HG02610 (cell line): ENCODE data around the gene ZNF76.
A peak's percentile ranks its signal among the peaks of the same experiment; 100 is the strongest.

ENCODE experiments used
- ATAC-seq: cut with Tn5 transposase; IDR thresholded peaks from one replicate; pipeline ENCODE4 v1.9.1; 2021; ENCODE audit warnings: mild to moderate bottlenecking, moderate library complexity; ENCODE audit not compliant: unreplicated experiment

Gene ZNF76

GRCh38 chr6:35259194-35259947 is at the start of gene ZNF76:
ZNF76 (plus strand) TSS chr6:35259735; CDS start chr6:35281152, 21,417 bp downstream.
- ATAC-seq = peak; percentile 89

- ATAC-seq = no peak
Measured at GRCh38 chr6:35213298-35213791, 46.2 kb upstream of the ZNF76 start.

- no peak for ATAC-seq
Measured at GRCh38 chr6:35213824-35214756, 45.4 kb upstream of the ZNF76 start, which contains the start of gene SCUBE3. SCUBE3 (plus strand) TSS chr6:35213956; CDS start chr6:35214419, 463 bp downstream.

- ATAC-seq = no peak
Measured at GRCh38 chr6:35214869-35215664, 44.5 kb upstream of the ZNF76 start.

- ATAC-seq = no peak
Measured at GRCh38 chr6:35215665-35216411, 43.7 kb upstream of the ZNF76 start.

- ATAC-seq = no peak
Measured at GRCh38 chr6:35216412-35216732, 43.2 kb upstream of the ZNF76 start.

GRCh38 chr6:35216851-35217811 is 42.4 kb upstream of the ZNF76 start:
- no peak for ATAC-seq

- ATAC-seq = no peak
Measured at GRCh38 chr6:35218021-35218420, 41.5 kb upstream of the ZNF76 start.

GRCh38 chr6:35218456-35218855 is 41.1 kb upstream of the ZNF76 start:
- ATAC-seq = no peak

- no peak for ATAC-seq
Measured at GRCh38 chr6:35219683-35220326, 39.7 kb upstream of the ZNF76 start.

GRCh38 chr6:35220711-35221110 is 38.8 kb upstream of the ZNF76 start:
- ATAC-seq = no peak

GRCh38 chr6:35223396-35223795 is 36.1 kb upstream of the ZNF76 start:
- no peak for ATAC-seq

- no peak for ATAC-seq
Measured at GRCh38 chr6:35224720-35225119, 34.8 kb upstream of the ZNF76 start.

- no peak for ATAC-seq
Measured at GRCh38 chr6:35228481-35228880, 31.1 kb upstream of the ZNF76 start.

- ATAC-seq = no peak
Measured at GRCh38 chr6:35229304-35229703, 30.2 kb upstream of the ZNF76 start.

- no peak for ATAC-seq
Measured at GRCh38 chr6:35230498-35230897, 29.0 kb upstream of the ZNF76 start.

- no peak for ATAC-seq
Measured at GRCh38 chr6:35230950-35231349, 28.6 kb upstream of the ZNF76 start.

- ATAC-seq = no peak
Measured at GRCh38 chr6:35231563-35231962, 28.0 kb upstream of the ZNF76 start.

- ATAC-seq = no peak
Measured at GRCh38 chr6:35234901-35235300, 24.6 kb upstream of the ZNF76 start.
